ENCODE measurements around the gene TCF12.

DNA sequence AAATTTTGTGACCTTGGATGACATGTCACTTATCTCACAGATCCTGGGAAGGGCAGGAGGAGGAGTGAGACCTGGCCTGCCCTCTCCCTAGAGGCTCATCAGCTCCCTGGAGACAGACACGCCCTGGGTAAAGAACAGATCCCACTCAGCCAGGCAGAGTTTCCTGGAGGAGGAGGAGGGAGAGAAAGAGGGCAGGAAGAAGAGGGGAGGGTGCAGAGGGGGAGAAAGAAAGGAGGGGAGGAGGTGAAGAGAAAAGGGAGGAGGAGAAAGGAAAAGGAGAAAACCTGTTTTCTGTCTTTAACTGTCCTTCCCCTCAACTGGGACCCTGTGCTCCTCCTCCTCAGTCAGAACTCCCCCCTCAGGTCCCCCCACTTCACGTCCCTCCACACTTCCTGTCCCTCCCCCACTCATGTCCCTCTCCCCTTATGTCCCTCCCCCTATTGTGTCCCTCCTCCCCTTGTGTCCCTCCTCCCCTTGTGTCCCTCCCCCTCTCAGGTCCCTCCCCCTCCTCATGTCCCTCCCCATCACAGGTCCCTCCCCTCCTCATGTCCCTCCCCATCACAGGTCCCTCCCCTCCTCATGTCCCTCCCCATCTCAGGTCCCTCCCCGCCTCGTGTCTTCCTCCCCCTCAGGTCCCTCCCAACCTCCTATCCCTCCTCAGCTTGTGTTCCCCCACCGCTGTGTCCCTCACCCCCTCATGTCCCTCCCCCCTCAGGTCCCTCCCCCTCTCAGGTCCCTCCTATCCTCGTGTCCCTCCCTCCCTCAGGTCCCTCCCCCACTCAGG lies 405.6 kb downstream of the TCF12 start:
- no peak for TF ChIP-seq EZH2 (IDR thresholded peaks at IDR 0.05; ENCODE audit: borderline replicate concordance, low read length)
- TF ChIP-seq, protein P1, sequence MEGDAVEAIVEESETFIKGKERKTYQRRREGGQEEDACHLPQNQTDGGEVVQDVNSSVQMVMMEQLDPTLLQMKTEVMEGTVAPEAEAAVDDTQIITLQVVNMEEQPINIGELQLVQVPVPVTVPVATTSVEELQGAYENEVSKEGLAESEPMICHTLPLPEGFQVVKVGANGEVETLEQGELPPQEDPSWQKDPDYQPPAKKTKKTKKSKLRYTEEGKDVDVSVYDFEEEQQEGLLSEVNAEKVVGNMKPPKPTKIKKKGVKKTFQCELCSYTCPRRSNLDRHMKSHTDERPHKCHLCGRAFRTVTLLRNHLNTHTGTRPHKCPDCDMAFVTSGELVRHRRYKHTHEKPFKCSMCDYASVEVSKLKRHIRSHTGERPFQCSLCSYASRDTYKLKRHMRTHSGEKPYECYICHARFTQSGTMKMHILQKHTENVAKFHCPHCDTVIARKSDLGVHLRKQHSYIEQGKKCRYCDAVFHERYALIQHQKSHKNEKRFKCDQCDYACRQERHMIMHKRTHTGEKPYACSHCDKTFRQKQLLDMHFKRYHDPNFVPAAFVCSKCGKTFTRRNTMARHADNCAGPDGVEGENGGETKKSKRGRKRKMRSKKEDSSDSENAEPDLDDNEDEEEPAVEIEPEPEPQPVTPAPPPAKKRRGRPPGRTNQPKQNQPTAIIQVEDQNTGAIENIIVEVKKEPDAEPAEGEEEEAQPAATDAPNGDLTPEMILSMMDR (IDR thresholded peaks at IDR 0.05; ENCODE audit: low read length), result no peak
